ENCODE data around the gene KCNH8. TPM values are rescaled to one million over a fixed set of nuclear protein-coding genes. Genes with fewer than 3 reads are reported as not detected.

Gene KCNH8
- total RNA-seq, 1 donor from 2014 or later = not detected

DNA sequence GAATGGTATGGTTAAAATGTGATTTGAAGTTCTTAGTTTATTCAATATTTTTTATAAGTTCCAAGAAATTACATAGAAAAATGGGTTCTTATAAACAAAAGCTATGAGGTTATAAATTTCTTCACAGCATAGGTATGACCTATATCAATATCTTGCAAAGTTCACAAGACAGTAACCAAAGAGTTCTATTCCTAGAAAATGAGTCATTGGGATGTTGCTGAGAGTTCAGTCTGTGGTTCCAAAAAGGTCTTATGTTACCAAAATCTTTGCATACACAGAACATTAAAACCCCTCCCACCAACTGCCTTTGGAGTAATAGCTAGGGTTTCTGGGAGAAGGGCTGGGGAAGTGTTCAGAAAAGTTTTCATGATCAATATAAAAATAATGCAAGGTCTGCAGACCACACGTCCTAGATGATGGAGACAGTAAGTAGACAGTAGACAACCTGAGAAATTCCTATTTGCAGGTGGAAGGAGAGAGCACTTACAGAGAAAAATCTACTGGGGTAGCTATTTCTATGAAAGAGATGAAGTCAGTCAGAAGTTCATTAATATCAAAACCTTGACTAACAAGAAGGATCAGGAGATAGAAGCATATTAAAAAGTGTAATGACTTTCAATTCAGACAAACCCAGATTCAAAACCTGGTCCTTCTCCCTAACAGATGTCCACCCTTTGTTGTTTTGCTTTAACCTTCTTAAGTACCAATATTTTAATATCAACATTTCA lies 279.3 kb downstream of the KCNH8 start:
- Mint-ChIP-seq H3K36me3 (ENCODE audit: low read depth) (no peaks in the 10 kb centered on the region), H3K27me3 (ENCODE audit: low read depth) (no peaks in the 10 kb centered on the region), H3K4me3 (ENCODE audit: low read depth) (no peak overlapping the region), H3K9me3 (no peaks in the 10 kb centered on the region), H3K4me1 (ENCODE audit: low read depth) (peaks cover 3% of the 10 kb centered on the region), H3K27ac (no peak overlapping the region)
- DNase-seq (ENCODE audit: low spot score) = no peak
- intact Hi-C loops (cut with micrococcal nuclease) = no loop called here

- H3K27me3 Mint-ChIP-seq (ENCODE audit: low read depth) = no peaks in the 10 kb centered on the region
- intact Hi-C loops (cut with micrococcal nuclease) = no loop called here
- H3K4me1 Mint-ChIP-seq (ENCODE audit: low read depth) = peaks cover 3% of the 10 kb centered on the region
- no peak overlapping the region for H3K27ac Mint-ChIP-seq
- no peak for DNase-seq (ENCODE audit: low spot score)
- H3K9me3 Mint-ChIP-seq = no peaks in the 10 kb centered on the region
- H3K4me3 Mint-ChIP-seq (ENCODE audit: low read depth) = no peak overlapping the region
- no peaks in the 10 kb centered on the region for H3K36me3 Mint-ChIP-seq (ENCODE audit: low read depth)
Measured at GRCh38 chr3:19428729-19429128, 280.4 kb downstream of the KCNH8 start.

- Mint-ChIP-seq H3K4me3 (ENCODE audit: low read depth) (no peak overlapping the region), H3K27ac (no peak overlapping the region), H3K9me3 (no peaks in the 10 kb centered on the region), H3K36me3 (ENCODE audit: low read depth) (no peaks in the 10 kb centered on the region), H3K4me1 (ENCODE audit: low read depth) (peaks cover under 1% of the 10 kb centered on the region), H3K27me3 (ENCODE audit: low read depth) (no peaks in the 10 kb centered on the region)
- intact Hi-C loops (cut with micrococcal nuclease) = no loop called here
- no peak for DNase-seq (ENCODE audit: low spot score)
Measured at GRCh38 chr3:19432669-19433068, 284.4 kb downstream of the KCNH8 start.

DNA sequence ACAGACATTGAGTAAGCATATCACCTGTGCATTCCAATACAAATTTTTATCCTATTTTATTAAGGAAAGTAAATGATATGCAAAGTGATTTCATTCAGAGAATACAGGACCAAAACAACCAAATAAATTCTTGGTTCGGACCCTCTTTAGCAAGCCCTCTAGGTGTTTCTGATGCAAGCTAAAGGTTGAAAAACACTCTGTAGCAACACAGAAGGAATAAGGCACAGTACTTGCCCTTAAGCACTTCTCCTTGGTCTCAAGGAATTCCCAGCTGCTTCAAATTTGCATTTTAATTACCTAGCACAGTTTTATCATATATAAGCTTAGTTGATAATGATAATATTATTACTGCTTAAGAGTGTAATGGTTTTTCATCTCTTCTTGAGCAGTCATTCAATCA lies 288.4 kb downstream of the KCNH8 start:
- no peaks in the 10 kb centered on the region for H3K4me1 Mint-ChIP-seq (ENCODE audit: low read depth)
- H3K36me3 Mint-ChIP-seq (ENCODE audit: low read depth) = no peaks in the 10 kb centered on the region
- H3K27me3 Mint-ChIP-seq (ENCODE audit: low read depth) = no peaks in the 10 kb centered on the region
- H3K27ac Mint-ChIP-seq = no peak overlapping the region
- no peak overlapping the region for H3K4me3 Mint-ChIP-seq (ENCODE audit: low read depth)
- DNase-seq (ENCODE audit: low spot score) = no peak
- no peaks in the 10 kb centered on the region for H3K9me3 Mint-ChIP-seq
- intact Hi-C loops (cut with micrococcal nuclease) = no loop called here

DNA sequence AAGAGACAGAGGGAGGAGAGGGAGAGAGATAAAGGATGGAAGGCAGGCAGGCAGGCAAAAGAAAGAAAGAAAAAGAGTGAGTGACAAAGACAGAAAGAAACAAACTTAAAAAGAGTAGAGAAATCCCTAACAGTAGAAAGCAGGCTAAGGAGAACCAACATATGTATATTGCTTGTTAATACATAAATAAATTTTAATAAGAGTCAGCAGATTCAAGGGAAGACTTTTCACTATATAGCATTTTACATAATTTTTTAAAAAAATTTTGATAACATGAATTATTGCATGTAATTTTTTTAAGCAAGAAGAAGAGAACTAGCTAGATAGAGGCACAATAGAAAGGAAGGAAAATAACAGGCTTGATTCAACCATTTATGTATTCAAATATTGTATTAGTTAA lies 291.6 kb downstream of the KCNH8 start:
- H3K4me1 Mint-ChIP-seq (ENCODE audit: low read depth) = no peaks in the 10 kb centered on the region
- H3K27me3 Mint-ChIP-seq (ENCODE audit: low read depth) = no peaks in the 10 kb centered on the region
- no peak overlapping the region for H3K4me3 Mint-ChIP-seq (ENCODE audit: low read depth)
- DNase-seq (ENCODE audit: low spot score) = no peak
- no peak overlapping the region for H3K27ac Mint-ChIP-seq
- intact Hi-C loops (cut with micrococcal nuclease) = no loop called here
- no peaks in the 10 kb centered on the region for H3K36me3 Mint-ChIP-seq (ENCODE audit: low read depth)
- no peaks in the 10 kb centered on the region for H3K9me3 Mint-ChIP-seq

- Mint-ChIP-seq H3K4me3 (ENCODE audit: low read depth) (no peak overlapping the region), H3K27ac (no peak overlapping the region), H3K27me3 (ENCODE audit: low read depth) (no peaks in the 10 kb centered on the region), H3K9me3 (no peaks in the 10 kb centered on the region), H3K36me3 (ENCODE audit: low read depth) (no peaks in the 10 kb centered on the region), H3K4me1 (ENCODE audit: low read depth) (peaks cover 5% of the 10 kb centered on the region)
- intact Hi-C loops (cut with micrococcal nuclease) = no loop called here
- DNase-seq (ENCODE audit: low spot score) = no peak
Measured at GRCh38 chr3:19446138-19446537, 297.8 kb downstream of the KCNH8 start.

- no peak overlapping the region for H3K27ac Mint-ChIP-seq
- peaks cover 5% of the 10 kb centered on the region for H3K4me1 Mint-ChIP-seq (ENCODE audit: low read depth)
- intact Hi-C loops (cut with micrococcal nuclease) = no loop called here
- no peaks in the 10 kb centered on the region for H3K27me3 Mint-ChIP-seq (ENCODE audit: low read depth)
- H3K36me3 Mint-ChIP-seq (ENCODE audit: low read depth) = no peaks in the 10 kb centered on the region
- no peaks in the 10 kb centered on the region for H3K9me3 Mint-ChIP-seq
- H3K4me3 Mint-ChIP-seq (ENCODE audit: low read depth) = no peak overlapping the region
- DNase-seq (ENCODE audit: low spot score) = no peak
Measured at GRCh38 chr3:19446687-19447086, 298.4 kb downstream of the KCNH8 start.

GRCh38 chr3:19455546-19455945 lies 307.2 kb downstream of the KCNH8 start:
- no peaks in the 10 kb centered on the region for H3K9me3 Mint-ChIP-seq
- no peak overlapping the region for H3K4me3 Mint-ChIP-seq (ENCODE audit: low read depth)
- intact Hi-C loops (cut with micrococcal nuclease) = no loop called here

DNA sequence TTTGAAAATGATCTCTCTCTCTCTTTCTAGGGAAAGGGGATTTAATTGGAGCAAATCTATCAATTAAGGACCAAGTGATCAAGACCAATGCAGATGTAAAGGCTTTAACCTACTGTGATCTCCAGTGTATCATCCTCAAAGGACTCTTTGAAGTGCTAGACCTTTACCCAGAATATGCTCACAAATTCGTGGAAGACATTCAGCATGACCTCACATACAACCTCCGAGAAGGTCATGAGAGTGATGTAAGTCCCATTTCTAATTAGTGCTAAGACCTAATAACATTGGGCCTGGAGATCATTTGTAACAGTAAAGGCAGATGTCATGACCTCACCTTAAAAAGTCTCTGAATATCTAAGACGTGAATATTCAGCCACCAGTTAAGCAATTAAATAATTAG lies 308.4 kb downstream of the KCNH8 start:
- Mint-ChIP-seq H3K4me1 (ENCODE audit: low read depth) (no peaks in the 10 kb centered on the region), H3K9me3 (no peaks in the 10 kb centered on the region), H3K4me3 (ENCODE audit: low read depth) (no peak overlapping the region), H3K36me3 (ENCODE audit: low read depth) (no peaks in the 10 kb centered on the region), H3K27ac (no peak overlapping the region), H3K27me3 (ENCODE audit: low read depth) (no peaks in the 10 kb centered on the region)
- intact Hi-C loops (cut with micrococcal nuclease) = no loop called here
- DNase-seq (ENCODE audit: low spot score) = no peak

More at GRCh38 chr3:19455546-19455945, 307.2 kb downstream of the KCNH8 start:
- H3K27me3 Mint-ChIP-seq (ENCODE audit: low read depth) = no peaks in the 10 kb centered on the region
- no peaks in the 10 kb centered on the region for H3K36me3 Mint-ChIP-seq (ENCODE audit: low read depth)
- no peak for DNase-seq (ENCODE audit: low spot score)
- H3K27ac Mint-ChIP-seq = no peak overlapping the region
- H3K4me1 Mint-ChIP-seq (ENCODE audit: low read depth) = no peaks in the 10 kb centered on the region

DNA sequence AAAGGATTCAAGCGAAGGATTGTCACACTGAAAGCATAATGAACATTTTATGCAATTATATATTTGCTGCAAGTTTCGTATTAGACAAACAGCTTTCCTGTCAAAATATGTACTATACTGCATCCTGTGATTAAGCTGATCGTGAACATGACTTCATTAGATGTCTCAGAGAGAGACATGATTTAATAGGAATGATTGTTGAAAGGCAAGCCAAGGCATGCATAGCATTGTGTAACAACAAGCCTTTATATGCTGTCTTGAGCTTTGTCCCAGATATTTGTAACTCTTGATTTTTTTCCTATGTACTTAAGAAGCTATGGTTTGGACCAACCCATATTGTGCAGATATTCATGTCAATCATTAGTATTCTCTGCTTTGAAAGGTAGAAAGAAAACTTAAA lies 309.1 kb downstream of the KCNH8 start:
- DNase-seq (ENCODE audit: low spot score) = no peak
- H3K4me3 Mint-ChIP-seq (ENCODE audit: low read depth) = no peak overlapping the region
- intact Hi-C loops (cut with micrococcal nuclease) = no loop called here
- no peaks in the 10 kb centered on the region for H3K9me3 Mint-ChIP-seq
- no peaks in the 10 kb centered on the region for H3K4me1 Mint-ChIP-seq (ENCODE audit: low read depth)
- no peaks in the 10 kb centered on the region for H3K36me3 Mint-ChIP-seq (ENCODE audit: low read depth)
- no peak overlapping the region for H3K27ac Mint-ChIP-seq
- H3K27me3 Mint-ChIP-seq (ENCODE audit: low read depth) = no peaks in the 10 kb centered on the region

- H3K27me3 Mint-ChIP-seq (ENCODE audit: low read depth) = no peaks in the 10 kb centered on the region
- no peaks in the 10 kb centered on the region for H3K9me3 Mint-ChIP-seq
- no peaks in the 10 kb centered on the region for H3K4me1 Mint-ChIP-seq (ENCODE audit: low read depth)
- H3K4me3 Mint-ChIP-seq (ENCODE audit: low read depth) = no peak overlapping the region
- intact Hi-C loops (cut with micrococcal nuclease) = no loop called here
- H3K36me3 Mint-ChIP-seq (ENCODE audit: low read depth) = no peaks in the 10 kb centered on the region
- DNase-seq (ENCODE audit: low spot score) = no peak
- H3K27ac Mint-ChIP-seq = no peak overlapping the region
Measured at GRCh38 chr3:19467761-19468160, 319.5 kb downstream of the KCNH8 start.

GRCh38 chr3:19471138-19471537 lies 322.8 kb downstream of the KCNH8 start:
- Mint-ChIP-seq H3K36me3 (ENCODE audit: low read depth) (no peaks in the 10 kb centered on the region), H3K27ac (no peak overlapping the region), H3K9me3 (no peaks in the 10 kb centered on the region), H3K4me1 (ENCODE audit: low read depth) (no peaks in the 10 kb centered on the region), H3K27me3 (ENCODE audit: low read depth) (no peaks in the 10 kb centered on the region), H3K4me3 (ENCODE audit: low read depth) (no peak overlapping the region)
- no peak for DNase-seq (ENCODE audit: low spot score)
- intact Hi-C loops (cut with micrococcal nuclease) = no loop called here

- Mint-ChIP-seq H3K4me3 (ENCODE audit: low read depth) (no peak overlapping the region), H3K36me3 (ENCODE audit: low read depth) (no peaks in the 10 kb centered on the region)
- intact Hi-C loops (cut with micrococcal nuclease) = no loop called here
Measured at GRCh38 chr3:19473971-19474580, 325.8 kb downstream of the KCNH8 start.

More at GRCh38 chr3:19473971-19474580, 325.8 kb downstream of the KCNH8 start:
- DNase-seq (ENCODE audit: low spot score) = no peak
- Mint-ChIP-seq H3K27ac (no peak overlapping the region), H3K27me3 (ENCODE audit: low read depth) (no peaks in the 10 kb centered on the region), H3K9me3 (no peaks in the 10 kb centered on the region), H3K4me1 (ENCODE audit: low read depth) (no peaks in the 10 kb centered on the region)
